Tibial nerve (tissue), 4 donors: Measurements from ENCODE around the gene LRP4. TPM values are rescaled to one million over a fixed set of nuclear protein-coding genes. Genes with fewer than 3 reads are reported as not detected.

Experiments
- DNase-seq, 2 donors: peaks; one replicate each; pipeline ENCODE4 v3.0.0-alpha.2; 2019; ENCODE audit warnings: low spot score in 2 of 2
- H3K27ac ChIP-seq, 4 donors: fragments of 200-600 bp; sonication (generic) in 3 of 4; one replicate each; pipeline ENCODE4 v1.5.1; 2017 to 2019; ENCODE audit warnings: mild to moderate bottlenecking in 1 of 4
- H3K27me3 ChIP-seq, 2 donors: fragments of 200-600 bp; sonication (generic) in 1 of 2; one replicate each; pipeline versions ENCODE4 v1.5.1 to v1.6.0; 2017 to 2019
- H3K36me3 ChIP-seq, 3 donors: fragments of 200-600 bp; sonication (generic); one replicate each; pipeline ENCODE4 v1.5.1; 2018 to 2019
- H3K4me1 ChIP-seq, 4 donors: fragments of 200-600 bp; sonication (generic) in 3 of 4; one replicate each; pipeline ENCODE4 v1.5.1; 2017 to 2019
- H3K4me3 ChIP-seq, 4 donors: fragments of 200-600 bp; sonication (generic) in 3 of 4; one replicate each; pipeline ENCODE4 v1.5.1; 2017 to 2019; ENCODE audit warnings: mild to moderate bottlenecking in 1 of 4, moderate library complexity in 1 of 4
- H3K9me3 ChIP-seq, 4 donors: fragments of 200-600 bp; sonication (generic) in 3 of 4; one replicate each; pipeline ENCODE4 v1.5.1; 2017 to 2019
- CTCF ChIP-seq, 5 experiments: fragments of 200-600 bp in 3 of 5; fragments of 450-650 bp in 2 of 5; sonication (generic) in 3 of 5; IDR thresholded peaks; one replicate each; pipeline ENCODE4 v1.5.1; 2016 to 2019; ENCODE audit warnings: antibody characterized with exemption in 5 of 5, mild to moderate bottlenecking in 3 of 5, moderate library complexity in 2 of 5
- EP300 ChIP-seq, 2 donors: sonication (generic); formaldehyde crosslinking; IDR thresholded peaks; one replicate each; pipeline ENCODE4 v1.6.1; 2017; ENCODE audit warnings: antibody characterized with exemption in 2 of 2, mild to moderate bottlenecking in 1 of 2
- POLR2A ChIP-seq, 2 donors: fragments of 450-650 bp; IDR thresholded peaks; one replicate each; pipeline ENCODE4 v1.6.1; 2017; ENCODE audit warnings: antibody characterized with exemption in 2 of 2, mild to moderate bottlenecking in 2 of 2, moderate library complexity in 2 of 2
- WGBS, 2 donors: methylation state at CpG; one replicate each; pipeline ENCODE4 v1.1.5; 2018; 5-methylcytosine and 5-hydroxymethylcytosine counted together
- total RNA-seq, 4 donors: library from RNA; depleted of rRNA; stranded (reverse); fragments of >200 nt; gene quantifications; one replicate each; pipeline ENCODE4 v1.1.0, GENCODE V29; 2016

LRP4 gene
- total RNA-seq, 4 donors from 2014 or later = 24.3 to 105 (median 52.9) TPM

GRCh38 chr11:46900091-46900746 lies 18.1 kb downstream of the LRP4 start:
- DNase-seq = no peak
- peaks cover 0 to 9% (median 0%) of the 10 kb centered on the region in 4 donors for H3K4me1 ChIP-seq

GRCh38 chr11:46899501-46900025 lies 18.8 kb downstream of the LRP4 start:
- Histone ChIP-seq H3K4me1 (peaks cover 0 to 9% (median 0%) of the 10 kb centered on the region in 4 donors), H3K27ac (no peak overlapping the region), H3K27me3 (no peaks in the 10 kb centered on the region), H3K4me3 (no peak overlapping the region), H3K9me3 (no peaks in the 10 kb centered on the region), H3K36me3 (peaks cover 0 to 23% (median 0%) of the 10 kb centered on the region in 3 donors)
- TF ChIP-seq POLR2A (IDR thresholded peaks at IDR 0.05) (no peak), EP300 (IDR thresholded peaks at IDR 0.05) (no peak), CTCF (IDR thresholded peaks at IDR 0.05) (no peak)
- WGBS, 2 donors = 93 to 94% methylated on average over 11 to 12 of the region's 13 CpGs
- no peak for DNase-seq

More at GRCh38 chr11:46900091-46900746, 18.1 kb downstream of the LRP4 start:
- TF ChIP-seq CTCF (IDR thresholded peaks at IDR 0.05) (no peak), POLR2A (IDR thresholded peaks at IDR 0.05) (no peak), EP300 (IDR thresholded peaks at IDR 0.05) (no peak)
- Histone ChIP-seq H3K36me3 (peaks cover 0 to 16% (median 0%) of the 10 kb centered on the region in 3 donors), H3K9me3 (no peaks in the 10 kb centered on the region), H3K27ac (no peak overlapping the region), H3K4me3 (no peak overlapping the region), H3K27me3 (no peaks in the 10 kb centered on the region)
- 88 to 92% methylated on average over 13 of the region's 13 CpGs for WGBS, 2 donors

- WGBS, 2 donors = 92 to 94% methylated on average over 15 to 17 of the region's 17 CpGs
- DNase-seq = no peak
- H3K9me3 ChIP-seq = no peaks in the 10 kb centered on the region
These were observed 19.8 kb downstream of the LRP4 start for GRCh38 chr11:46898396-46899095.

GRCh38 chr11:46896719-46897406 lies 21.5 kb downstream of the LRP4 start:
- Histone ChIP-seq H3K9me3 (no peaks in the 10 kb centered on the region), H3K27me3 (no peaks in the 10 kb centered on the region), H3K27ac (no peak overlapping the region), H3K4me1 (peaks cover 0 to 9% (median 0%) of the 10 kb centered on the region in 4 donors), H3K4me3 (no peak overlapping the region), H3K36me3 (peaks cover 0 to 34% (median 0%) of the 10 kb centered on the region in 3 donors)
- WGBS, 2 donors = 94 to 95% methylated on average over 10 of the region's 10 CpGs
- DNase-seq = no peak
- TF ChIP-seq POLR2A (IDR thresholded peaks at IDR 0.05) (no peak), EP300 (IDR thresholded peaks at IDR 0.05) (no peak), CTCF (IDR thresholded peaks at IDR 0.05) (no peak)

More at GRCh38 chr11:46898396-46899095, 19.8 kb downstream of the LRP4 start:
- Histone ChIP-seq H3K27me3 (no peaks in the 10 kb centered on the region), H3K36me3 (peaks cover 0 to 29% (median 0%) of the 10 kb centered on the region in 3 donors), H3K4me1 (peaks cover 0 to 9% (median 0%) of the 10 kb centered on the region in 4 donors), H3K27ac (no peak overlapping the region), H3K4me3 (no peak overlapping the region)
- TF ChIP-seq POLR2A (IDR thresholded peaks at IDR 0.05) = no peak
- TF ChIP-seq EP300 (IDR thresholded peaks at IDR 0.05) = no peak
- no peak for TF ChIP-seq CTCF (IDR thresholded peaks at IDR 0.05)
